SH-SY5Y (cell line): ENCODE results near the gene APOLD1.

ENCODE experiments used
- GATA2 ChIP-seq: IDR thresholded peaks from 2 replicates; pipeline ENCODE4 v1.6.1; 2011; ENCODE audit warnings: mild to moderate bottlenecking, low read depth, low read length
- GATA3 ChIP-seq: IDR thresholded peaks from 2 replicates; pipeline ENCODE4 v1.6.1; 2011; ENCODE audit warnings: low read depth, mild to moderate bottlenecking, low read length, moderate library complexity

DNA sequence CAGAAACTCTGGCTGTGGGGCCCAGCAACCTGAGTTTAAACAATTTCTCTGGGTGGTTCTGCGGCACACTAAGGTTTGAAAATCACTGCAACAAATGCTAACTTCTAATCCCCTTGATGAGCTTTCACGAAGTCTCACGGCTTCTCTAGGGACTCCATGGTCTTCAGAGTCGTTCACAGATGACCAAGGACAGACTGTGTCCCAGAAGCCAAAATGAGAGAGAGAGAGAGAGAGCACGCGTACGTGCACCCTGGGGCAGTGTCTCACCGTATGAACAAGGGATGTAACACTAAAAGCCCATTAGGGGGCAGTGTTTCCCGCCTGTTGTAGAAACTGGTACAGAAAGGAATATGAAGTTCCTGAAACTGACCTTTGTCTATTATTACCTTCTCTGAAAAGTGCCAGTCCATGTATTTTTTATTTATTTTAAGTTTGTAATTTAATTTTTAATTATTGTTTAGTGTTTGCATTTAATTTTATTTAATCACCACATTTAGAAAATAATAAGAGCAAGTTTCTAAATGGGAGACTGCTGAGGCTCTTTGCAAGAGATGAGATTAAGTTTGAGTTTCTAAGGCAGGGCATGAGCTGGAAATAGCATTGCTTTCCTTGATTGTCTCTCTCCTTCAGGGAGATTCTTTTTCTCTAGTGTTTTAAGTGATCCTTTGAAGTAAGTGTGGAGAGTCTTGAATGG, 3.4 kb downstream of the APOLD1 start:
- TF ChIP-seq GATA3 (no peak), GATA2 (no peak)
